GM18519 (cell line): ENCODE results near the gene SERPINB10.

Experiments
- ATAC-seq: cut with Tn5 transposase; IDR thresholded peaks from one replicate; pipeline ENCODE4 v1.9.1; 2021; ENCODE audit warnings: mild to moderate bottlenecking, moderate library complexity; ENCODE audit not compliant: unreplicated experiment, low FRiP score

Gene SERPINB10, protein sequence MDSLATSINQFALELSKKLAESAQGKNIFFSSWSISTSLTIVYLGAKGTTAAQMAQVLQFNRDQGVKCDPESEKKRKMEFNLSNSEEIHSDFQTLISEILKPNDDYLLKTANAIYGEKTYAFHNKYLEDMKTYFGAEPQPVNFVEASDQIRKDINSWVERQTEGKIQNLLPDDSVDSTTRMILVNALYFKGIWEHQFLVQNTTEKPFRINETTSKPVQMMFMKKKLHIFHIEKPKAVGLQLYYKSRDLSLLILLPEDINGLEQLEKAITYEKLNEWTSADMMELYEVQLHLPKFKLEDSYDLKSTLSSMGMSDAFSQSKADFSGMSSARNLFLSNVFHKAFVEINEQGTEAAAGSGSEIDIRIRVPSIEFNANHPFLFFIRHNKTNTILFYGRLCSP

DNA sequence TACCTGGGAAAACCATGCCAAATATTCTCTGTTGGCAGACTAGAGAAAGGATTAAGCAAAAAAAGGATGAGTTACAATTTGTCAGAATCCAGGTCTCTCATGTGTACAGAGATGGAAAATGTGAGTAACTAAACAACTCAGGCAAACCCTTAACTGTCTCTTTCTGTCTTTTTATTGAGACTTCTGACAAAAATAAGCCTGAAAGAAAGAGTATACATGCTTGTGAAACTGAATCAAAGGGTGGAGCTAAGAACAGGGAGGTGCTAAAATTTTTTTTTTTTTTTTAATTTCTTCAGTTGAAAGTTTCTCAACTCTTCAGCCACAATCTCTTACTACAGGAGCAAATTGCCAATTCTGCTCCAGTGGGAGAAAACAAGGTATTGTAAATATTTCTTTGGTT lies at the start of gene SERPINB10:
Gene SERPINB10 (plus strand): TSS at position 295 of the 400 bp plus-strand sequence. CDS start 7,553 bp downstream, outside the sequence.
- peak; percentile 62 for ATAC-seq

DNA sequence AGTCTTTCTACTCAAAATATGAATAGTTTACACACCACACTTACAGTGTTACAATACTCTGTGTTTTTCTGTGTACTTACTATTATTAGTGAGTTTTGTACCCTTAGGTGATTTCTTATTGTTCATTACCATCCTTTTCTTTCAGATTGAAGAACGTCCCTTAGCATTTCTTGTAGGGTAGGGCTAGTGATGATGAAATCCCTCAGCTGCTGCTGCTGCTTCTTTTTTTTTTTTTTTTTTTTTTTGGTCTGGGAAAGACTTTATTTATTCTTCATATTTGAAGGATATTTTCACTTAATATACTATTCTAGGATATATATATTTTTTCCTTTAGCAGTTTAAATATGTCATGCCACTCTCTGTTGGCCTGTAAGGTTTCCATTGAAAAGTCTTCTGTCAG lies 49.3 kb upstream of the SERPINB10 start:
- ATAC-seq = no peak

DNA sequence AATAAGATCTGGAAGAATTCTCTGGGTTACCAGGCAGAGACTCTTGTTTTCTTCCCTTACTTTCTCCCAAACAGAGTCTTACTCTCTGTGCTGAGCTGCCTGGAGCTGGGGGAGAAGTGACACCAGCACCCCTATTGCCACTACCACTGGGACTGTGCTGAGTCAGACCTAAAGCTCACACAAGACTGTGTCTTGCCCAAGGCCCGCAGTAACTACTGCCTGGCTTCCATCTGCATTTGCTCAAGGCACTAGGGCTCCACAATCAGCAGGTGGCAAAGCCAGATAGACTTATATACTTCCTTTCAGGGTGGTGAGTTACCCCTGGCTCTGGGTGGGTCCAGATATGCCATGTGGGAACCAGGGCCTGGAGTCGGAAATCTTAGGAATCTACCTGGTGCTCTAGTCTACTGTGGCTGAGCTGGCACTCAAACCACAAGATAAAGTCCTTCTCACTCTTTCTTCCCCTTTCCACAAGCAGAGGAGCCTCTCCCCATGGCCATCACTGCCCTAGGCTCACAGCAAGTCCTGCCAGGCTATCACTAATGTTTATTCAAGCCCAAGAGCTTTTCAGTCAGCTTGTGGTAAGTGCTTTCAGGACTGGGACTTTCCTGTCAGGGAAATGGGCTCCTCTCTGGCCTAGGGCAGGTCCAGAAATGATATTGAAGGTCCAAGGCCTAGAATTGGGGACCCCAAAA lies 47.8 kb upstream of the SERPINB10 start:
- no peak for ATAC-seq

DNA sequence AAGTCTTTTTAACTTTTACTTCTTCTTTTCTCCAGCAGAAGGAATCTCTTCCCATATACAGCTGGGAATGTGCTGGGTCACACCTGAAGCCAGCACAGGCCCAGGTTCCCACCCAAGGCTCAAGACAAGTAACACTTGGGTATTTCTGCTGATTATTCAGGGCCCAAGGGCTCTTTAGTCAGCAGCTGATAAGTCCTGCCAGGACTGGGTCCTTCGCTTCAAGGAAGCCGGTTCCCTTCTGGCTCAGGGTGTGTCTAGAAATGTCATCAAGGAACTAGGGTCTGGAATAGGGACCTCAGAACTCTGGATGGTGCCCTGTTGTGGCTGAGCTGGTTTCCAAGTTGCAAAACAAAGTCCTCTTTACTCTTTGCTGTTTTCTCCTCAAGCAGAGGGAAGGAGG lies 47.2 kb upstream of the SERPINB10 start:
- no peak for ATAC-seq

DNA sequence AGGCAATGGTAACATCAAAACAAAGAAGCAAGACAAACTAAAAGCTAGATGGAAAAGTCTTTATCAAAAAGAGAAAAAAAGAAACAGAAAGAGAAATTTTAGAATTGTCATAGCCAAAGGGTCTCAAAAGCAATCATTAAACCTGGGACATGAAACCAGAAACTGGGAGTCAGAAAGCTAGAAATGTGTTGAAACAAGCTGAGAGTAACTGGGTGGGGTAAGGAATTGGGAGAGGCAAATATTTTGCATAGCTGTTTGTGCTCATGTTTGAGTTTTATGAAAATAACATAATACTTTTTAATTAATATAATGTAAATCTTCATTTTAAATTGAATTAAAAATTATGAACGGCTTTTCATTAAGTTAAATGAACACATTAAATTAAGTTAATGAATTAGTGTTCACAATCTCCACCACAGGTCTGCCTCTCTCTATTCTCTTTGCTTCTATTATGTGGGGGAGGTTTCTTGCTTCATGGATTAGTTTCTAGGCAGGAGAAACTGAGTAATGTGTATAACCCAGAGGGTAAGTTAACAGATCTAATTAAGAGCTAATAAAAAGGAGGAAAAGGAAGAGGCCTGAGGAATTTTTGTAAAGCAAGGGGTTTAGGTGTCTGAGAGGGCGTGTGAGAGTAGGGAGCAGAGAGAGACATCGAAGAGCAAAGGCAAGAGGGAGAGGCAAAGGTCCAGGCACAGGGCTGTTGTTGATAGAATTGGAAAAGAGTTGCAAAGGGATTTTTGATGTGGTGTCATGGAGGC lies 40.2 kb upstream of the SERPINB10 start:
- no peak for ATAC-seq

DNA sequence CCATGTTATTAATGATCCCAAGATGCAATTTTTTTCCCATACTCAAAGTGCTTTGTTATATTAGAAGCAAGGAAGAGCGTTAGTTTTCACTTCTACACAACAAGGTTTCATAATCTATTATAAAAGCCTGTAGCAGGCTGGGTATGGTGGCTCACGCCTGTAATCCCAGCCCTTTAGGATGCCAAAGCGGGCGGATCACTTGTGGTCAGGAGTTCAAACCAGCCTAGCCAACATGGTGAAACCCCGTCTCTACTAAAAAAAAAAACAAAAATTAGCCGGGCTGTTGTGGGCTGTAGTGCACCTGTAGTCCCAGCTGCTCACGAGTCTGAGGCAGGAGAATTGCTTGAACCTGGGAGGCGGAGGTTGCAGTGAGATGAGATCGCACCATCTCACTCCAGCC lies 39.2 kb upstream of the SERPINB10 start:
- ATAC-seq = no peak

DNA sequence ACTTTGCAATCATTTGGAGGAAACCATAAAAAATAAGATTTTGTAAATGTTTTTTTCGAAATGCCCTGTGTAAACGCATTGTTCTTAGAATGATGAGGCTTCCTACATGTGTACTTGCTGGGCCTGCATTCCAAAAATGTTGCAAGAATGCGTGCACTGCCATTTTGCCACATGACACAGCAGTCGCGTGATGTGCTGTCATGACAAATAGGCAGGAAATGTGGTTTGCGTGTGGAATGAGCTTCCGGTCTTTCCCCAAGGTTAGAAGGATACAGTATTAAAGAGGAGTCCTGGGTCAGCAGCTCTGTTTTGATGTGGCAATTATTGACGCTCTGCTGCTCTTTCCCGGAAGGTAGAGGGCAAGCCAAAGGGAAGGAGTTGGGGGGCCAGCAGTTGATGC lies 38.4 kb upstream of the SERPINB10 start:
- ATAC-seq = no peak

DNA sequence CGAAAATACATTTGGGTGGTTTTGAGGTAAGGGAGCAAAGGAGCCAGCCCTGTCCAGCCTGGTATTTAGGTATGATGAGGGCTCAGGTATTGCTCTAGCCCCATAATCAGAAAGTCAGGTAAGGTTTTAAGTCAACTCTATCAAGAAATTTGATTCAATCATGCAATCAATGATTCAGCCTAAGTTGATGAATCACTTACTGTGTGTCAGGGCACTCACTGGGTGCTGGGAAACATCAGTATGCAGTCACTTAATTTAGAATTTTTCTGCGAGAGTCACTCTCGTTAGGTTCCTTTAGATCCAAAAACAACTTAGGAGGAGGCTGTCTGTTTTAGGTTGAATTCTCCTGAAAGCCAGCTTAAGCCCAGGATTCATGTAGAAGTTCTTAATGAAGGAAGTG lies 37.9 kb upstream of the SERPINB10 start:
- ATAC-seq = no peak

DNA sequence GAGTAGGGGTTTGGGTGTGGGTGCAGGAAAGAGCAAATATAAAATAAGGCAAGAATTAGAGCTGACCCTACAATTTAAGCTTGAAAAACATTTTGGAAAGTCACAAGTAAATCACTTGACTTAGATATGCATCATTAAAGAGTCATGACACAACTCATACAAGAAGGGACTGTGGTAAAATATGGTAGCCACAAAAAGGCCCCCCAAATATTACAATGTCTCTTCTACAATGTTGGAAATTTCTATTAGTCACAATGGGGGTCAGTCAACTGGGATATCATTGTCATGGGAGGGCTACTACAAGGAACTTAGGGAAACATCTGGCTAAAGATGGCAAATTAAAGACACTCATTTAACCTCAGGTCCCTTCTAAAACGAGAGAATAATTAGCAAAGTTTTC lies 35.9 kb upstream of the SERPINB10 start:
- no peak for ATAC-seq

DNA sequence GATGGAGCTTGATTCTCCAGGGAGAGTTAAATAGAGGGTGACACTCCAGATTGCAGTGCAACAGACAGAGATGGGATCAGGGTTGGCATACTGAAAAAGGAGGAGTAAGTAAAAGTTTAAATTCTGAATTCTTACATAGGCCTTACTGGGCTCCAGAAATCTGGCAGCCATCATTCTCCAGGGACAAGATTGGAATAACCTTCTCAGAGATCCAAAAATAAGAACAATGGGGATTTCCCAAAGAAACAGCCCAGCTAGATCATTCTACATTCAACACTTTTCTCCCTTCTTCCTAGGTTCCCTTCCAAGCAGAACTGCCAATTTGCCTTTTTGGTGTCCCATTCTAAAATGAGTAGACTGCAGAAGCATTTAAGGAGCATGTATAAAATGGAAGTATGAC lies 35.2 kb upstream of the SERPINB10 start:
- no peak for ATAC-seq

DNA sequence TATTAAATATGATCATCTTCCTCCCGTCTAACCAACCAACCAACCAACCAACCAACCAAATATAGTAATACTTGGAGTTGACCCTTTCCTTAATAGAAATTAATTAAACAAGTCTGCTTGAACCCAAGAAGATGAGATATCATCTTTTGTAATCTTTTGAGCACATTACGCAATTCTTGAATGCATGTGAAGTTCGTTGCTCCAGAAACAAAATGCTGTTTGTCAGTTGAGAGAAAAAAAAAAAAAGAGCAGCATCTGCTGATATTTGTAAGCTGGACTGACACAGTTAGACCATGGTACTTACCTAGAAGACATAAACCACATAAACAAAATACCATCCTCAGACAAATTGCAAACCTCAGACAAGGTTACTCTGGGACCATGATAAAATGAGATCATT lies 29.4 kb upstream of the SERPINB10 start:
- no peak for ATAC-seq

DNA sequence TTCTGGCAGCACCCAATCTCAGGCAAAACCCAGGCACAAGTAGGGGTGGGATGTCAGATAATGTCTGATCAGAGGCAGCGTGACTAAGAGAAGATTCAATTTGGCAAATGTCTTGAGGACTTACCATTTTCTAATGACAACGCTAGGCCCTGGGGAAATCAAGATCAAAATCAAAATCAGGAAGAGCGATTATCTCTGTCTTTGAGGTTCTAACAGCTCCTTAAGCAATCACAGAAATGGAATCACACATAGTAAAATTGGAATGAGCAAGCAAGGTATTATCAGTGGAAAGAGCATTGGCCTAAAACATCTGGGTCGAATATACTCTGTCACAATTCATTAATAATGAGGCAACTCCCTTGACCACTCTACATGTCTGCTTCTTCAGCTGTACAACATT lies 28.8 kb upstream of the SERPINB10 start:
- no peak for ATAC-seq

DNA sequence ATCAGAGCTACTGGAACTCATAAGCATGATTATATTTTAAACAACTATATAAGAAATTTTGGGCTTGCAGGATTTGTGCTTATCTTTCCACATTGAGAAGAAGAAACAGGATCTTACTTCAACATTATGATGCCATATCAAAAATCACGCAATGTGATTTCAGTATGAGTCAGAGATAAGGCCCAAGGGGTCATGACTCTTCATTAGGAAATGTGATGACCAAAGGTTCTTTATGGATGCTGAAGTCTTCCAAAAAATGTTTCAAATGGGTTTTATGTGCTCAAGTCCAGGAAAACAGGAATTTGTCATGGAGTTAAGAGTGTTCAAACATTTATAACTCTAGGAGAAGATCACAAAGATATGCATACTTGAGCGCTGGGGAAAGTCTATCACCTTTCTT lies 28.0 kb upstream of the SERPINB10 start:
- ATAC-seq = no peak

DNA sequence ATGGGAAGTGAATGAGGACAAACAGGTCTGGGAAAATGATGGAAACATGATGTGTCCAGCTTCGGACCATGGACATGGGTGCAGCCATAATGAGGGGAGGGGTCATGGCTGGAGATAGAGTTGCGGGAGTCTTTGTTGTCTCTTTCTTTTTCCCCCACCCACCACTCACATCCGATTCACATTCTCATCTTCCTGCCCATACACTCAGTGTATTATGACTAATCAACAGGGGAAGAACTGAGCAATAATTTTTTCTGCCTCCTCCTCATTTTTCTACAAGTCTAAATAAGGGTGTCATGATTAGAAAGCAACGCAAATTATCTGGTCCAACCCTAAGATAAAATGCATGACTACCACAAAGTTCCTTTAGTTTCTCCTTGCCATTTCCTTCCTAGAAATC lies 25.9 kb upstream of the SERPINB10 start:
- no peak for ATAC-seq

DNA sequence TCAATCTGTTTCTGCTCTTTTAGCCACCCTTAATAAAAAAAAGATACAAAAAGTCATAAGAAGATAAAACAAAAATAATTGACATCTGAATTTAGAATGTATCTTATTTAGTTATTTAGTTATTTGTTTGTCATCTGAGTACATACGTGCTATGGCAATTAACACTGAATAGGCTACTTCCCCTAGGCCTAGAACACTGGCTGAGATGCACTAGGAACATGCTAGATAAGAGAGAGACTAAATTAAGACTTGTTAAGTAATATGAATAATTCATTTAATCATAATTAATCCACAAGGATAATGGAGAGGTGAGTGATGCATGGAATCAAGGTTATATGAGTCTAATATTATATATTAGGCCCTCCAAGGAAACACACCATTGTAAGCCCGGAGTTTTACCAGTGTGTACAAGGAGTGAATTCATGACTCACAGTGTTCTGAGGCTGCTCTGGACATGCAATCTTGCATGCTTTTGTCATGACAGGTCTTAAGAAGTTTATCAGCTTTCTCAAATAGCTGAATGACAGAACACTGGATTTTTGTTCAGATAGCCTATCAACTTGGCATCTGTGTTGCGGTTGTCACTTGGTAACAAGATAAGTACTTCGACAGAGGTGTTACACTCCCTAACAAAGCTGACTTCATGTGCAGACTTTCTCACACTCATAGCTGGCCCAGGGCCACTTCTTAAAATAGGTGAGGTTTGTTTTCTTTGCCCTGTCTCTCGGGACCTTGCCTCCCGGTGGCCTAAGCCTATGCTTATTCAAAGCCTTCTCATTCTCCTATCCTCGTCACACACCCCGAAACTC lies 25.2 kb upstream of the SERPINB10 start:
- ATAC-seq = no peak

DNA sequence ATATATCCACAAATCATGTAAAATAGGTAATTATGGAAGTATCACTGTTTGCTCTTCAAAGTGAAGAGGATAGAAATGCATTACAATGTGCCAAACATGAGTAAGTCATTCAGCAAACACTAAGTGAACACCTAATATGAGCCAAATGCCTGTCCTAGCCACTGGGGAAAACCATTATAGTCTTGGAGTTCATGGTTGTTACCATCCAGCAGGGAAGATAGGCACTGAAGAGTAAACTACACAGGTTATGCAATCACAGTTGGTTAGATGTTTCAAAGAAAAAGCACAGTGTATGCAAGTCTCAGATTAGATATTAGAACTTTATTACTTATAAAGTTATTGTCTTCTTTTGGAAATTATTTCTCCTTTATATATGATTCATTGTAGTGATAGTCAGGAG lies 24.1 kb upstream of the SERPINB10 start:
- no peak for ATAC-seq

DNA sequence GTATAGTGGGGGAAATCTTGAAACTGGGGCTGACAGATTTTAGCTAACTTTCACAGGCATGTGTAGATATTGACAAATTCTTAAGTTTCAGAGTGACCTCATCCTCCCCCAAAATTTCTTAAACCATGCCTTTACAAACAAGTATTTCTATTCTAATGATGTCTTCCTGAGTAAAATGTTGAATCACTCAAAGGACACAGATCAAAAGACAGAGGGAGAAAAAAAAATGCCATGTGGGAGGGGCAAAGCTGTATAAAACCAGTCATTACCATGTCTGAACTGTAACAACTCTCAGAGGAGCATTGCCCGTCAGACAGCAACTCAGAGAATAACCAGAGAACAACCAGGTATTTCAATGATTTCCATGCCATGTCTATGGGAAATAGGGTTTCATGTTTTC lies 20.3 kb upstream of the SERPINB10 start, which contains the start of gene SERPINB2:
Gene SERPINB2 (plus strand): TSS at position 282 of the 400 bp plus-strand sequence. CDS start 3,740 bp downstream, outside the sequence.
- ATAC-seq = peak; percentile 40

DNA sequence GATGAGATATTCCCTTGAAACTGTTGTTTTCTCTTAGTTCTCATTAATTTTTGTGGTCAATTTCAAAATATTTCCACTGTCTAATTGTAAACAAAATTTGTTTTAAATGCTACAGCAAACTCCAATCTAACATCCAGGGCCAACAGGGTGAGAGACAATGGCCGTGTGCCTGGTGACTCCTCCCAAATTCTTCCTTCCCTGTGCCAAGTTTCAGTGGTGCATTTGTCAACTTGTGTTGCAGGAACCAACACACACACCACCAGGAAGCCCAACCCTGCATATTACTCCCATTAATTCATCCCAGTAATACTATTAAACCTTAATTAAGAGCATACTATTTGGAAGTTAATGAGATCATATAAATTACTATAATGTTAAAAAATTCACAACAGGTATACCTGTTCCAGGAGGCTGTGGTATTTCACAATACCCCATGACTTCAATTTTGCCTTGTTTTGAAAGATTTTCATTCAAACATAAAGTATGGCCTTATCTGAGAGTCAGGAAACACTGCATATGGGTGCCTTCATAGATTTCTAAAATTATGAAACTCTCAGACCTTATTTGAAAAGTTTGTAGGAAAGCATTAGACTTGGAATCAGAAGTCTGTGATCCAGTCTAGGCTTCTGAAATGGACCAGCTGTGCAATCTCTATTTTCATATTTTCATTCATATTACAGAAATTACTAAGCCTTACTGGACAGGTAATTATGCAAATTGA lies 19.1 kb upstream of the SERPINB10 start:
- ATAC-seq = no peak

DNA sequence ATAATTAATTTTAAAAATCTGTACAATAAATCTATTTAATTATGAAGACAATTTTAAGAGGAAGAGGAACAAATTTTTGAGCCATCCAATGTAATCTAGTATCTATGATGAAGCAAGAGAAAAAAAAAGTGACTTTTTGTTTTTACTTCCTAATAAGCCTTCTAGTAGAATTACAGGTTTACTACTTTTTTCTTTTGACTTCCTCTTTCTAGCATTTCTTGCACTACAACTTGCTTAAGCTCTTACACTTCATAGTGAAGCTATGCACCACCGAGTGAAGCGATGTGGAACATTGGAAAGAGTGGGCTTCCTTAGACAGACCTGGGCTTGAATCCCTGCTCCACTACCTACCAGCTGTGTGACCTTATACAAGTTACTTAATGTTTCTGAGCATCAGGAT lies 18.1 kb upstream of the SERPINB10 start:
- no peak for ATAC-seq
